Measurements from ENCODE around the gene TLL2.

GRCh38 chr10:96513305-96513697 lies 425 bp downstream of the TLL2 start:
- TF ChIP-seq CTCF (IDR thresholded peaks at IDR 0.05) (no peak), POLR2A (IDR thresholded peaks at IDR 0.05) (no peak), POLR2AphosphoS5 (IDR thresholded peaks at IDR 0.05) (no peak)

Measured in upper lobe of left lung (tissue), 4 donors.